SK-N-SH (cell line): ENCODE data around the gene PADI2. TPM values are rescaled to one million over a fixed set of nuclear protein-coding genes. Genes with fewer than 3 reads are reported as not detected.

Source experiments
- CTCF ChIA-PET: fragments of 300-600, 350-600 bp; formaldehyde crosslinking; extraction: SDS; loops from one replicate; lab custom pipeline; 2021; lab: Yijun Ruan, JAX
- POLR2A ChIA-PET: fragments of 350-600 bp; sonication (Branson Sonifier 250); formaldehyde crosslinking; extraction: SDS; loops from one replicate; lab custom pipeline; 2020; ENCODE audit warnings: antibody characterized with exemption, inconsistent platforms; lab: Yijun Ruan, JAX
- DNase-seq: peaks from one replicate; pipeline ENCODE4 v3.0.0; 2012
- H2AFZ ChIP-seq: fragments of 200-600 bp; sonication (generic); 2 replicates; pipeline ENCODE4 v1.8.1; 2016; ENCODE audit warnings: antibody characterized with exemption, mild to moderate bottlenecking, low read depth
- H3F3A ChIP-seq: fragments of 200-600 bp; sonication (generic); replicated peaks from 2 replicates; pipeline ENCODE3; 2016; ENCODE audit warnings: antibody characterized with exemption, mild to moderate bottlenecking; ENCODE audit not compliant: insufficient read depth
- H3K27ac ChIP-seq, 2 experiments: fragments of 200-500 bp in 1 of 2; fragments of 200-600 bp in 1 of 2; sonication (Bioruptor generic) in 1 of 2; sonication (generic), shearing (Covaris generic) in 1 of 2; 2 replicates each; pipeline versions ENCODE4 v1.5.1 to v1.6.1; 2014 to 2016; ENCODE audit warnings: low read depth in 2 of 2, inconsistent platforms in 1 of 2, low read length in 1 of 2, mild to moderate bottlenecking in 1 of 2, mixed read lengths in 1 of 2
- H3K27me3 ChIP-seq: fragments of 200-600 bp; sonication (generic), shearing (Covaris generic); 2 replicates; pipeline ENCODE4 v1.6.1; 2016; ENCODE audit warnings: mixed run types; ENCODE audit not compliant: insufficient read depth
- H3K36me3 ChIP-seq, 2 experiments: fragments of 200-500 bp in 1 of 2; fragments of 200-600 bp in 1 of 2; sonication (Bioruptor generic) in 1 of 2; sonication (generic) in 1 of 2; replicated peaks in 1 of 2; 2 replicates each; pipeline versions ENCODE3 to v1.5.1; 2014 to 2016; ENCODE audit warnings: low read length in 1 of 2, mild to moderate bottlenecking in 1 of 2; ENCODE audit not compliant: insufficient read depth in 2 of 2, control insufficient read depth in 1 of 2
- H3K4me1 ChIP-seq, 2 experiments: fragments of 200-500 bp in 1 of 2; fragments of 200-600 bp in 1 of 2; sonication (Bioruptor generic) in 1 of 2; sonication (generic), shearing (Covaris generic) in 1 of 2; 2 replicates each; pipeline versions ENCODE4 v1.5.1 to v1.6.1; 2014 to 2016; ENCODE audit warnings: low read depth in 1 of 2, low read length in 1 of 2, mixed run types in 1 of 2; ENCODE audit not compliant: insufficient read depth in 2 of 2, control insufficient read depth in 1 of 2
- H3K4me2 ChIP-seq: fragments of 200-600 bp; sonication (generic), shearing (Covaris generic); 2 replicates; pipeline ENCODE4 v1.6.1; 2017; ENCODE audit warnings: mixed run types
- H3K4me3 ChIP-seq, 2 experiments: fragments of 200-500 bp in 1 of 2; fragments of 200-600 bp in 1 of 2; sonication (Bioruptor generic) in 1 of 2; sonication (generic), shearing (Covaris generic) in 1 of 2; 2 replicates each; pipeline versions ENCODE4 v1.5.1 to v1.8.1; 2014 to 2016; ENCODE audit warnings: low read depth in 2 of 2, inconsistent platforms in 1 of 2, low read length in 1 of 2, mild to moderate bottlenecking in 1 of 2, mixed read lengths in 1 of 2, moderate library complexity in 1 of 2
- H3K79me2 ChIP-seq: fragments of 200-600 bp; sonication (generic); 2 replicates; pipeline ENCODE4 v1.8.1; 2017; ENCODE audit warnings: mild to moderate bottlenecking; ENCODE audit not compliant: insufficient read depth
- H3K9ac ChIP-seq: fragments of 200-600 bp; sonication (generic); 2 replicates; pipeline ENCODE4 v1.6.1; 2017; ENCODE audit warnings: mixed run types
- H3K9me2 ChIP-seq: fragments of 200-600 bp; sonication (generic); 2 replicates; pipeline ENCODE4 v1.6.1; 2017; ENCODE audit warnings: mixed run types
- H3K9me3 ChIP-seq: fragments of 200-600 bp; sonication (generic); 2 replicates; pipeline ENCODE4 v1.6.1; 2017; ENCODE audit warnings: mixed run types, mild to moderate bottlenecking, moderate library complexity
- H4K20me1 ChIP-seq: fragments of 200-600 bp; sonication (generic); 2 replicates; pipeline ENCODE4 v1.6.1; 2017; ENCODE audit warnings: mild to moderate bottlenecking, mixed run types; ENCODE audit not compliant: insufficient read depth
- CHD2 ChIP-seq: fragments of 150-350 bp; IDR thresholded peaks from 2 replicates; pipeline ENCODE4 v1.6.1; 2018; ENCODE audit warnings: low read length; ENCODE audit not compliant: partially characterized antibody
- RCOR1 ChIP-seq: fragments of 150-350 bp; IDR thresholded peaks from 2 replicates; pipeline ENCODE4 v1.6.1; 2017; ENCODE audit warnings: antibody characterized with exemption, low read length
- SMC3 ChIP-seq: IDR thresholded peaks from 2 replicates; pipeline ENCODE4 v1.6.1; 2012; ENCODE audit warnings: low read depth, low read length, improper control_type of control experiment
- YY1 ChIP-seq: IDR thresholded peaks from 2 replicates; pipeline ENCODE4 v1.4.0; 2012; ENCODE audit warnings: low read depth, mild to moderate bottlenecking
- WGBS: methylation state at CpG from one replicate; pipeline ENCODE4 v1.1.6; 2017; ENCODE audit warnings: low lambda C conversion rate; 5-methylcytosine and 5-hydroxymethylcytosine counted together
- polyA plus RNA-seq, 3 experiments: library from polyadenylated mRNA; depleted of rRNA; stranded (reverse); fragments of >200 nt; gene quantifications; 2 replicates each; pipeline ENCODE4 v1.2.3, GENCODE V29; 2012
- TF ChIP-seq, protein P1 (sequence below): IDR thresholded peaks from 2 replicates; pipeline ENCODE4 v1.6.1; 2012; ENCODE audit warnings: mild to moderate bottlenecking, low read depth, low read length, moderate library complexity
- TF ChIP-seq, protein P2 (sequence below): IDR thresholded peaks from 2 replicates; pipeline ENCODE4 v1.4.0; 2012; ENCODE audit warnings: low read depth
- TF ChIP-seq, protein P3 (sequence below): fragments of 150-350 bp; IDR thresholded peaks from 2 replicates; pipeline ENCODE4 v1.6.1; 2017; ENCODE audit warnings: antibody characterized with exemption, low read length, low read depth, borderline replicate concordance

Gene PADI2
- polyA plus RNA-seq, 1 of the 3 experiments (the other 2 are of a cell fraction): 0.58 TPM

GRCh38 chr1:17117451-17118265, 1.6 kb downstream of the PADI2 start:
- Histone ChIP-seq H3F3A (peaks cover 2% of the 10 kb centered on the region), H3K4me2 (no peak overlapping the region), H4K20me1 (no peaks in the 10 kb centered on the region), H3K4me3 (no peak overlapping the region), H3K9ac (no peak overlapping the region), H2AFZ (no peak overlapping the region), H3K27ac (no peak overlapping the region), H3K9me2 (no peaks in the 10 kb centered on the region), H3K79me2 (no peaks in the 10 kb centered on the region), H3K27me3 (peaks cover 27% of the 10 kb centered on the region), H3K4me1 (peaks cover 7 to 10% of the 10 kb centered on the region in 2 experiments; a peak in 2 of 4 replicates), H3K9me3 (no peaks in the 10 kb centered on the region), H3K36me3 (no peaks in the 10 kb centered on the region)
- WGBS: 85% methylated on average over 13 of the region's 16 CpGs
- POLR2A ChIA-PET: no interaction called here
- TF ChIP-seq, protein P1, sequence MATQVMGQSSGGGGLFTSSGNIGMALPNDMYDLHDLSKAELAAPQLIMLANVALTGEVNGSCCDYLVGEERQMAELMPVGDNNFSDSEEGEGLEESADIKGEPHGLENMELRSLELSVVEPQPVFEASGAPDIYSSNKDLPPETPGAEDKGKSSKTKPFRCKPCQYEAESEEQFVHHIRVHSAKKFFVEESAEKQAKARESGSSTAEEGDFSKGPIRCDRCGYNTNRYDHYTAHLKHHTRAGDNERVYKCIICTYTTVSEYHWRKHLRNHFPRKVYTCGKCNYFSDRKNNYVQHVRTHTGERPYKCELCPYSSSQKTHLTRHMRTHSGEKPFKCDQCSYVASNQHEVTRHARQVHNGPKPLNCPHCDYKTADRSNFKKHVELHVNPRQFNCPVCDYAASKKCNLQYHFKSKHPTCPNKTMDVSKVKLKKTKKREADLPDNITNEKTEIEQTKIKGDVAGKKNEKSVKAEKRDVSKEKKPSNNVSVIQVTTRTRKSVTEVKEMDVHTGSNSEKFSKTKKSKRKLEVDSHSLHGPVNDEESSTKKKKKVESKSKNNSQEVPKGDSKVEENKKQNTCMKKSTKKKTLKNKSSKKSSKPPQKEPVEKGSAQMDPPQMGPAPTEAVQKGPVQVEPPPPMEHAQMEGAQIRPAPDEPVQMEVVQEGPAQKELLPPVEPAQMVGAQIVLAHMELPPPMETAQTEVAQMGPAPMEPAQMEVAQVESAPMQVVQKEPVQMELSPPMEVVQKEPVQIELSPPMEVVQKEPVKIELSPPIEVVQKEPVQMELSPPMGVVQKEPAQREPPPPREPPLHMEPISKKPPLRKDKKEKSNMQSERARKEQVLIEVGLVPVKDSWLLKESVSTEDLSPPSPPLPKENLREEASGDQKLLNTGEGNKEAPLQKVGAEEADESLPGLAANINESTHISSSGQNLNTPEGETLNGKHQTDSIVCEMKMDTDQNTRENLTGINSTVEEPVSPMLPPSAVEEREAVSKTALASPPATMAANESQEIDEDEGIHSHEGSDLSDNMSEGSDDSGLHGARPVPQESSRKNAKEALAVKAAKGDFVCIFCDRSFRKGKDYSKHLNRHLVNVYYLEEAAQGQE: no peak
- TF ChIP-seq, protein P2, sequence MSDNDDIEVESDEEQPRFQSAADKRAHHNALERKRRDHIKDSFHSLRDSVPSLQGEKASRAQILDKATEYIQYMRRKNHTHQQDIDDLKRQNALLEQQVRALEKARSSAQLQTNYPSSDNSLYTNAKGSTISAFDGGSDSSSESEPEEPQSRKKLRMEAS: no peak
- no peak for TF ChIP-seq SMC3
- CTCF ChIA-PET: interaction anchor here (1.2 to 24.7 kb wide), 3 partner anchors 8 to 122 kb away, joined by 4 to 462 read pairs (median 5); no protein-coding TSS in a partner anchor
- DNase-seq: no peak

GRCh38 chr1:17116643-17117042, 2.6 kb downstream of the PADI2 start:
- POLR2A ChIA-PET: no interaction called here
- no peak for TF ChIP-seq CHD2
- TF ChIP-seq, protein P2: no peak
- TF ChIP-seq RCOR1: no peak
- TF ChIP-seq, protein P3, sequence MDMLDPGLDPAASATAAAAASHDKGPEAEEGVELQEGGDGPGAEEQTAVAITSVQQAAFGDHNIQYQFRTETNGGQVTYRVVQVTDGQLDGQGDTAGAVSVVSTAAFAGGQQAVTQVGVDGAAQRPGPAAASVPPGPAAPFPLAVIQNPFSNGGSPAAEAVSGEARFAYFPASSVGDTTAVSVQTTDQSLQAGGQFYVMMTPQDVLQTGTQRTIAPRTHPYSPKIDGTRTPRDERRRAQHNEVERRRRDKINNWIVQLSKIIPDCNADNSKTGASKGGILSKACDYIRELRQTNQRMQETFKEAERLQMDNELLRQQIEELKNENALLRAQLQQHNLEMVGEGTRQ: no peak
- TF ChIP-seq, protein P1: no peak
- no peak for TF ChIP-seq YY1

More at GRCh38 chr1:17116643-17117042, 2.6 kb downstream of the PADI2 start:
- CTCF ChIA-PET: interaction anchor here (24.7 kb wide), 1 partner anchor 123 kb away, joined by 462 read pairs; no protein-coding TSS in a partner anchor
- Histone ChIP-seq H3K27ac (no peak overlapping the region), H3K79me2 (no peaks in the 10 kb centered on the region), H3K36me3 (no peaks in the 10 kb centered on the region), H3K9me2 (no peaks in the 10 kb centered on the region), H3K27me3 (peaks cover 27% of the 10 kb centered on the region), H3K9me3 (no peaks in the 10 kb centered on the region), H3K4me1 (peaks cover 7 to 15% of the 10 kb centered on the region in 2 experiments; a peak in 2 of 4 replicates), H3K4me2 (no peak overlapping the region), H3F3A (peaks cover 2% of the 10 kb centered on the region), H4K20me1 (no peaks in the 10 kb centered on the region), H3K9ac (no peak overlapping the region), H3K4me3 (no peak overlapping the region), H2AFZ (no peak overlapping the region)
- WGBS: 0% methylated on average over 1 of the region's 1 CpG
- no peak for DNase-seq
